ENCODE results near the gene OTOA. TPM values are rescaled to one million over a fixed set of nuclear protein-coding genes. Genes with fewer than 3 reads are reported as not detected.
A peak's percentile ranks its signal among the peaks of the same experiment; 100 is the strongest.

OTOA gene
- total and polyA plus RNA-seq, 2 of the 8 experiments (the other 6 are each of a cell fraction or from before 2014, with no cell fraction given) = 0.06 to 0.32 TPM

- H3K27ac ChIP-seq (ENCODE audit: low read depth, low read length) = no peak overlapping the region
- H3K9me3 ChIP-seq (ENCODE audit: insufficient read depth in 2 of 2, low read depth in 1 of 2, low read length in 1 of 2) = no peaks in the 10 kb centered on the region
- no peaks in the 10 kb centered on the region for H3K79me1 ChIP-seq (ENCODE audit: low read depth, low read length)
- no peak overlapping the region for H3K23ac ChIP-seq (ENCODE audit: insufficient read length)
- no peak overlapping the region for H2AFZ ChIP-seq (ENCODE audit: low read length)
- H4K91ac ChIP-seq (replicated peaks; ENCODE audit: insufficient read length, low read length) = no peak overlapping the region
- no peak overlapping the region for H2BK20ac ChIP-seq (ENCODE audit: low read length)
- no peaks in the 10 kb centered on the region for H3K79me2 ChIP-seq (ENCODE audit: control insufficient read depth in 1 of 2, insufficient read depth in 2 of 2, low read length in 2 of 2)
- ChIA-PET CTCF (ENCODE audit: partially characterized antibody) (interaction anchor here (0.5 to 8.6 kb wide), 18 partner anchors 8 to 1812 kb away, joined by 3 to 93 read pairs (median 4); no protein-coding TSS in a partner anchor), POLR2A (ENCODE audit: partially characterized antibody) (no interaction called here)
- peak in 1 of 2 experiments; percentile 82 for DNase-seq (ENCODE audit: low read depth in 1 of 2, low spot score in 2 of 2)
- H3K36me3 ChIP-seq (ENCODE audit: control insufficient read depth in 2 of 4, insufficient read depth in 4 of 4, low read length in 3 of 4) = no peaks in the 10 kb centered on the region
- FAIRE-seq = no peak
- WGBS, 2 experiments (ENCODE audit: extremely low coverage in 1 of 2, insufficient coverage in 1 of 2, insufficient read length in 1 of 2, insufficient replicate concordance in 2 of 2, low coverage in 1 of 2, low lambda C conversion rate in 2 of 2, missing lambda C conversion rate in 1 of 2) = 37% methylated on average over 6 of the region's 6 CpGs; no CpG with 5 or more reads in 1 of the 2 experiments
- H2BK120ac ChIP-seq (replicated peaks; ENCODE audit: low read depth, low read length) = no peak overlapping the region
- H3K23me2 ChIP-seq (ENCODE audit: low read depth, low read length) = no peaks in the 10 kb centered on the region; the same call in 1 of the 2 replicates
- H2BK5ac ChIP-seq (ENCODE audit: low read depth, low read length) = no peak overlapping the region
- no peak overlapping the region for H3K4ac ChIP-seq (replicated peaks; ENCODE audit: insufficient read length, low read depth, low read length)
- no peak overlapping the region for H3K14ac ChIP-seq (ENCODE audit: insufficient read length)
- no peak overlapping the region for H4K5ac ChIP-seq (ENCODE audit: insufficient read length, low read depth, low read length)
- H3K18ac ChIP-seq (ENCODE audit: extremely low read depth, low read length) = no peak overlapping the region
- no peaks in the 10 kb centered on the region for H4K20me1 ChIP-seq (replicated peaks in 1 of 2; ENCODE audit: control insufficient read depth in 1 of 2, insufficient read depth in 2 of 2, low read length in 2 of 2)
- H3K4me3 ChIP-seq (ENCODE audit: extremely low read depth in 1 of 4, insufficient read depth in 2 of 4, low read depth in 3 of 4, low read length in 4 of 4) = no peak overlapping the region
- TF ChIP-seq TCF12 (IDR thresholded peaks at IDR 0.05; ENCODE audit: low read depth, low read length) = no peak
- TF ChIP-seq, protein P1, sequence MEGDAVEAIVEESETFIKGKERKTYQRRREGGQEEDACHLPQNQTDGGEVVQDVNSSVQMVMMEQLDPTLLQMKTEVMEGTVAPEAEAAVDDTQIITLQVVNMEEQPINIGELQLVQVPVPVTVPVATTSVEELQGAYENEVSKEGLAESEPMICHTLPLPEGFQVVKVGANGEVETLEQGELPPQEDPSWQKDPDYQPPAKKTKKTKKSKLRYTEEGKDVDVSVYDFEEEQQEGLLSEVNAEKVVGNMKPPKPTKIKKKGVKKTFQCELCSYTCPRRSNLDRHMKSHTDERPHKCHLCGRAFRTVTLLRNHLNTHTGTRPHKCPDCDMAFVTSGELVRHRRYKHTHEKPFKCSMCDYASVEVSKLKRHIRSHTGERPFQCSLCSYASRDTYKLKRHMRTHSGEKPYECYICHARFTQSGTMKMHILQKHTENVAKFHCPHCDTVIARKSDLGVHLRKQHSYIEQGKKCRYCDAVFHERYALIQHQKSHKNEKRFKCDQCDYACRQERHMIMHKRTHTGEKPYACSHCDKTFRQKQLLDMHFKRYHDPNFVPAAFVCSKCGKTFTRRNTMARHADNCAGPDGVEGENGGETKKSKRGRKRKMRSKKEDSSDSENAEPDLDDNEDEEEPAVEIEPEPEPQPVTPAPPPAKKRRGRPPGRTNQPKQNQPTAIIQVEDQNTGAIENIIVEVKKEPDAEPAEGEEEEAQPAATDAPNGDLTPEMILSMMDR (IDR thresholded peaks at IDR 0.05; ENCODE audit: control extremely low read depth in 1 of 3, insufficient read depth in 1 of 3, low read depth in 1 of 3, low read length in 3 of 3) = peak; percentile 72 to 85 (median 75)
- TF ChIP-seq CREB1 (IDR thresholded peaks at IDR 0.05) = no peak
- TF ChIP-seq, protein P2, sequence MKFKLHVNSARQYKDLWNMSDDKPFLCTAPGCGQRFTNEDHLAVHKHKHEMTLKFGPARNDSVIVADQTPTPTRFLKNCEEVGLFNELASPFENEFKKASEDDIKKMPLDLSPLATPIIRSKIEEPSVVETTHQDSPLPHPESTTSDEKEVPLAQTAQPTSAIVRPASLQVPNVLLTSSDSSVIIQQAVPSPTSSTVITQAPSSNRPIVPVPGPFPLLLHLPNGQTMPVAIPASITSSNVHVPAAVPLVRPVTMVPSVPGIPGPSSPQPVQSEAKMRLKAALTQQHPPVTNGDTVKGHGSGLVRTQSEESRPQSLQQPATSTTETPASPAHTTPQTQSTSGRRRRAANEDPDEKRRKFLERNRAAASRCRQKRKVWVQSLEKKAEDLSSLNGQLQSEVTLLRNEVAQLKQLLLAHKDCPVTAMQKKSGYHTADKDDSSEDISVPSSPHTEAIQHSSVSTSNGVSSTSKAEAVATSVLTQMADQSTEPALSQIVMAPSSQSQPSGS (IDR thresholded peaks at IDR 0.05; ENCODE audit: low read length) = no peak
- no peak for TF ChIP-seq SIRT6 (IDR thresholded peaks at IDR 0.05; ENCODE audit: low read length)
- TF ChIP-seq RAD21 (IDR thresholded peaks at IDR 0.05 in 1 of 2, conservative IDR thresholded peaks at IDR 0.05 in 1 of 2; ENCODE audit: low read depth in 2 of 2, low read length in 2 of 2) = peak; percentile 33 to 59; a peak in 3 of 4 replicates
- no peak overlapping the region for H2BK12ac ChIP-seq (ENCODE audit: low read depth, low read length)
- H4K8ac ChIP-seq (ENCODE audit: extremely low read depth, insufficient read depth, low read length) = no peak overlapping the region
- no peak overlapping the region for H3K4me2 ChIP-seq (ENCODE audit: insufficient read depth in 1 of 2, low read depth in 2 of 2, low read length in 2 of 2)
- no peaks in the 10 kb centered on the region for H3K27me3 ChIP-seq (replicated peaks in 1 of 4; ENCODE audit: control insufficient read depth in 3 of 4, extremely low read depth in 1 of 4, insufficient read depth in 3 of 4, low read length in 3 of 4)
- no peak overlapping the region for H3K56ac ChIP-seq (replicated peaks; ENCODE audit: insufficient read length, low read depth, low read length)
- H3K9ac ChIP-seq (replicated peaks in 1 of 4; ENCODE audit: extremely low read depth in 1 of 4, low read depth in 3 of 4, low read length in 3 of 4) = no peak overlapping the region
- no peak overlapping the region for H2AK5ac ChIP-seq (ENCODE audit: low read depth, low read length)
- H3K4me1 ChIP-seq (replicated peaks in 1 of 4; ENCODE audit: control insufficient read depth in 3 of 4, insufficient read depth in 4 of 4, low read length in 3 of 4) = no peaks in the 10 kb centered on the region
- no peak overlapping the region for H2BK15ac ChIP-seq (ENCODE audit: low read length)
Measured at GRCh38 chr16:21684199-21684598, 20.4 kb downstream of the OTOA start.

Measured in H1 (cell line).